SK-N-MC (cell line): Measurements from ENCODE around the gene FIS1.
"Not testable (repeated sequence)": the region's sequence is repeated elsewhere in the genome, so short reads cannot be mapped to it uniquely, and the experiment has no call there.

Experiments used
- DNase-seq: peaks from one replicate; pipeline ENCODE4 v3.0.0-alpha.2; 2011; ENCODE audit warnings: low read depth, low spot score
- H3K27ac ChIP-seq: fragments of 200-600 bp; sonication (generic); 2 replicates; pipeline ENCODE4 v1.5.1; 2016; ENCODE audit warnings: mixed run types
- H3K36me3 ChIP-seq: fragments of 200-600 bp; sonication (generic); 2 replicates; pipeline ENCODE4 v1.6.1; 2017; ENCODE audit warnings: antibody characterized with exemption, low read length, mixed read lengths; ENCODE audit not compliant: insufficient read depth
- H3K4me3 ChIP-seq: fragments of 200-600 bp; sonication (generic); 2 replicates; pipeline ENCODE4 v1.5.1; 2016
- H3K9ac ChIP-seq: fragments of 200-600 bp; sonication (generic); 2 replicates; pipeline ENCODE4 v1.8.0; 2017; ENCODE audit warnings: mixed run types, mixed read lengths; ENCODE audit not compliant: insufficient read length
- H3K9me3 ChIP-seq: fragments of 200-600 bp; sonication (generic); 2 replicates; pipeline ENCODE4 v1.6.1; 2017; ENCODE audit warnings: low read depth, mild to moderate bottlenecking, antibody characterized with exemption, low read length, moderate library complexity, mixed read lengths
- EZH2 ChIP-seq: fragments of 200-600 bp; sonication (generic); IDR thresholded peaks from one replicate; pipeline ENCODE4 v1.6.1; 2017; ENCODE audit warnings: antibody characterized with exemption
- FOXP2 ChIP-seq: optimal IDR thresholded peaks from 2 replicates; pipeline ENCODE3; 2011; ENCODE audit warnings: mild to moderate bottlenecking, moderate library complexity; ENCODE audit not compliant: insufficient read depth; ENCODE audit errors: extremely low read length, control extremely low read depth
- POLR2AphosphoS5 ChIP-seq: IDR thresholded peaks from 2 replicates; pipeline ENCODE4 v1.6.1; 2012; ENCODE audit warnings: mild to moderate bottlenecking, low read depth, low read length, borderline replicate concordance

Gene FIS1

DNA sequence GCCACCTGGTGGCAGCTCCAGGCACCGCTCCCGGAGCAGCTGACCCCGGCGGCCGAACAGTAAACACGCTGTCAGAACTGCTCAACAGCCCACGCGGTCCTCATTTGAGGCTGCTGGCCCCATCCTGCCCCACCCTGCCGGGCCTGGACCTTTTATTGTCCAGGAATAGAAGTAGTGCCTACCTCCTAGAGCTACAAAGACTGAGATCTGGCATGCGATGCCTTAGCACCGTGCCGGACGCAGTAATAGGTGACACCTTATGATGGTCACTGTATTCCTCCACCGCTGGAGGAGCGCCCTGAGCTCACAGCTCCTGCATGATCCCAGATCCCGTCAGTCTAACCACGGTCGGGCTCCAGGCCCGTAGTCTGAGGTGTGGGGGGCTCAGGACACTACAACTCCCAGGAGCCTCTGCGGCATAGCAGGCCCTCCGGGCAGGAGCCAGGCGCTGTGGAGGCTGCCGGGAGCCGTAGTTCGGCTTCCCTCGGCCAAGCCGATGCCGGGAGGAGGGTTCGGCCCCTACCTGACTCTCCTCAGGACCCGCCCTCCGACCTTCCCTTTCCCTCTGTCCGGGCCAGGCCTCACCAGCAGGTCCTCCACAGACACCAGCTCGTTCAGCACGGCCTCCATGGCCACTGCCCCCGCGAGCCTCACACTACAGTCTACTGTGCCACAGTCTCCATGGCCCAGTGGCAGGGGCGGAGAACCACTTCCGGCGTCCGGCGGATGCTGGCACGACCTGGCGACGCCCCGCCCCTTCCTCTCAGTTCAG, at the start of gene FIS1:
FIS1 (minus strand) TSS at position 707 of the 772 bp plus-strand sequence; CDS start at position 630, 77 bp downstream.
- peak within 1 kb of the TSS; percentile 92 for H3K9ac ChIP-seq
- peak; percentile 26 for DNase-seq
- no peak for TF ChIP-seq EZH2
- TF ChIP-seq FOXP2 = peak; percentile 90
- peak; percentile 89; the same call in 1 of the 2 replicates for TF ChIP-seq POLR2AphosphoS5
- H3K4me3 ChIP-seq = peak within 1 kb of the TSS; percentile 97
- no peaks in the 10 kb centered on the region for H3K9me3 ChIP-seq
- no peaks in the 10 kb centered on the region; the same call in 1 of the 2 replicates for H3K36me3 ChIP-seq
- peak within 1 kb of the TSS; percentile 32; the same call in 1 of the 2 replicates for H3K27ac ChIP-seq

DNA sequence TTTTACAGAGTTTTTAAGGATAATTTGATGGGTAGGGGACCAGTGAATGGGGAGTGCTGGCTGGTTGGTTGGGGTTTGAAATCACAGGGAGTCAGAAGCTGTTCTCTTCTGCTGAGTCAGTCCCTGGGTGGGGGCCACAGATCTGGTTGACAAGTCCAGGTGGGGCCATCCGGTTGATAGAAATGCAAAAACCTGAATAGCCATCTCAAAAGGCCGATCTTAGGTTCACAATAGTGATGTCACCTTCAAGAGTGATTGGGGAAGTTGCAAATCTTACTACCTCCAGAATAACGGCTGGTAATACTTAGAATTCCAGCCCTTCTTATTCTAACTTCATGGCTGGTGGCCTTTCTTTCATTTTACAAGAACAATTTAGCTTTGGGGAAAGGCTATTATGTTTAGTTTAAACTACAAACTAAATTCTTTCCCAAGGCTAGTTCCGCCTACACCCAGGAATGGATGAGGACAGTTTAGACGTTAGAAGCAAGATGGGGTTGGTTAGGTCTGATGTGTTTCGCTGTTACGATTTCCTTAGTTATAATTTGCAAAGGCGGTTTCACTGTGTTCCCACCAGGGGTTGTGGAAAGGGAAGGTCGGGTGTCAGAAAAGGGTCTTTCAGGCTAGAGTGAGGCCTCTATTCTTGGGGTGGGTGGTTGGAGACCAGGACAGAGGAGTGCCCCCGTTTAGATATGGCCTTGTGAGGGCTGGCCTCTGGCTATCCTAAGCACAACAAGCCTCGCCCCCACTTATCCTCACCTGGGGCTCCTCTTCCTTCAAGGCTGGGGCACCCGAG, 49.4 kb upstream of the FIS1 start:
- Histone ChIP-seq H3K4me3 (no peak overlapping the region), H3K36me3 (no peaks in the 10 kb centered on the region), H3K9ac (no peak overlapping the region), H3K9me3 (no peaks in the 10 kb centered on the region), H3K27ac (no peak overlapping the region)
- no peak for DNase-seq
- TF ChIP-seq POLR2AphosphoS5 (no peak), EZH2 (no peak), FOXP2 (no peak)

DNA sequence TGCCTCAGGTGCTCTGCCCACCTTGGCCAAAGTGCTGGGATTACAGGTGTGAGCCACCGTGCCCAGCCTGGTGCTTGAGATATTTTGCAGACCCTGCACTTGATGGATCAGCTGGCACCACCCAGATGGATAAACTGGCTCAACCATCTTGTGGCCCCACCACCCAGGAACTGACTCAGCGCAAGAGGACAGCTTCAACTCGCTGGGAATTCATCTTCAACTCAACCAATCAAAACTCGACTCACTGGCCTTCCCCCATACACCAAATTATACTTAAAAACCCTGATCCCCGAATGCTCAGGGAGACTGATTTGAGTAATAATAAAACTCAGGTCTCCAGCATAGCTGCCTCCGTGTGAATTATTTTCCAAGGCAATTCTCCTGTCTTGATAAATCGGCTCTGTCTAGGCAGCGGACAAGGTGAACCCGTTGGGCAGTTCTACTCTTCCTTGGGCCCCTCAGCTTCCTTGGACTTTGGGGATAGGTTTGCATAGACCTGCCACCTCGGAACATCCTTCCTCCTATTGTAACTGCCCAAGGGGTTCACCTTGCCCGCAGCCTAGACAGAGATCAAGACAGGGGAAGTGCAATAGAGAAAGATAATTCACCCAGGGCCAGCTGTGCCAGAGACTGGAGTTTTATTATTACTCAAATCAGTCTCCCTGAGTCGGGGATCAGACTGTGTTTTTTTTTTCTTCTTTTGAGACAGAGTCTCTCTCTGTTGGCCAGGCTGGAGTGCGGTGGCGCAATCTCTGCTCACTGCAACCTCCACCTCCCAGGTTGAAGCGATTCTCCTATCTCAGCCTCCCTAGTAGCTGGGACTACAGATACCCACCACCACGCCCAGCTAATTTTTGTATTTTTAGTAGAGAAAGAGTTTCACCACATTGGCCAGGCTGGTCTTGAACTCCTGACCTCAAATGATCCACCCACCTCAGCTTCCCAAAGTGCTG, 48.5 kb upstream of the FIS1 start:
- not testable (repeated sequence) for DNase-seq, H3K27ac ChIP-seq, H3K9me3 ChIP-seq, H3K4me3 ChIP-seq, H3K9ac ChIP-seq, H3K36me3 ChIP-seq

DNA sequence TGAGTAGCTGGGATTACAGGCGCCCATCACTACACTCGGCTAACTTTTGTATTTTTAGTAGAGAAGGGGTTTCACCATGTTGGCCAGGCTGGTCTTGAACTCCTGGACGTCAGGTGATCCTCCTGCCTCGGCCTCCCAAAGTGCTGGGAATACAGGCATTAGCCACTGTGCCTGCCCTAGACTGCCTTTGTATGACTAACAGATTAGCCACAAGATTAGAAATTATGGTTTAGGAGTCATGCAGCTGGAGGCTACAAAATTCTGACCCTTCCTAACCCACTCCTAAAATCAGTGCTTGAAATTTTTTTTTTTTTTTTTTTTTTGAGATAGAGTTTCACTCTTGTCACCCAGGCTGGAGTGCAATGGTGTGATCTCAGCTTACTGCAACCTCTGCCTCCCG, 47.7 kb upstream of the FIS1 start:
- H3K4me3 ChIP-seq, DNase-seq, H3K9ac ChIP-seq, H3K27ac ChIP-seq, H3K36me3 ChIP-seq, H3K9me3 ChIP-seq: not testable (repeated sequence)

DNA sequence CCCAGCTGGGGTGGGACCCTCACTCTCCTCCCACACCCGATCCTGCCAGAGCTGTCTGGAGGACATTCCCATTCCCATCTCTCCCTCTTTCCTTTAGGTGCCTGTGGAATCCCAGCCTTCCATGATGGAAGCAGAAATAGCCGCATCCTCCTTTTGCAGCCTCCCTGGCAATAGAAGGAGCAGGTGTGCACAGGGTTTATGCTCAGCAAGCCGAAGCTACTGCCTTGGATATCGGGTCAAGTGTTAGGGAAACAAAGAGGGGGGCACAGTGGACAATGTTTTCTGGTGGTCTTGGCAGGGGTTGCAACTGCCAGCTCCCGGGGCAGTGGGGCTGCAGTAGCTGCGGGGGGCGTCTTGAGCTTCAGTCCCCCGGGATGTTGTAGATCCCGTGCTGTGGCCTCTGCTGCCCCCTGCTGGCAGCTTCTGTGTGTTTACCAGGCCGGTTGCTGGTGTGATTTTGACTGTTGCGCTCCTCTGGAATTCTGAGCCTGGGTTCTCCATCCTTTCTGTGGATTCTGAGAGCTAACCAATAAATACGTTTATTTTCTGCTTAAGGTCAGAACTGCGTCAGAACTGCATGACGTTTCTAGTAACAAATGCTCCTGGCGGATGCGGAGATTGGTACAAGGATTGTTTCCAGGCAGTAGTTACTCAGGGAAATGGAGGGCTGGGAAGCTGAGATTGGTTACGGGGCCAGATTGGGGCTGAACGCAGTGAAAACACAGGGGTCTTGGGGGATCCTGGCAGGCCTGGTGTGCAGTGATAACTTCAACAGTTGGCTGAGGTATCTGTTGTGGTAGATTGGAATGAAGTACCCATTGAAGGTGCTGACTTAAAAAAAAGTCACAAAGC, 45.5 kb upstream of the FIS1 start:
- not testable (repeated sequence) for H3K27ac ChIP-seq, H3K4me3 ChIP-seq

DNA sequence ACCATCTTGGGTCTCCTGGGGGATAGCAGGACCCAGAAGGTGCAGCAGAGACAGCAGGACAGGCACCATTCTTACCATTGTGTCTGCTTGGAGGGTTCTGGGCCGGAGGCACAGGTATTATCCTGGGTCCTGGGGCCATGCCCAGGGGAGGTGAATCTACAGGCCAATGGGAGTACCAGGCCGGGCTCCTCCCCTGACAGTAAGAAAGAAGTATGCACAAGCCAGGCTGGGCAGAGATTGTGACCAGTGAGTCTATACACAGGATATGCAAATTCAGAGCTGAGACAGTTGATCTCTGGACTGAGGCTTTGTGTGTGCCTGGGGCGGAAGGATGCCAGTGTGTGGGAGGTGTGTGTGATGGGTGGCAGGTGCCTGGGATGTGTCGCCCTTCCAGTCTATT, 44.8 kb upstream of the FIS1 start:
- not testable (repeated sequence) for DNase-seq, H3K36me3 ChIP-seq, H3K4me3 ChIP-seq, H3K27ac ChIP-seq, H3K9ac ChIP-seq, H3K9me3 ChIP-seq

More for the DNA sequence above, 45.5 kb upstream of the FIS1 start:
- not testable (repeated sequence) for H3K9me3 ChIP-seq, DNase-seq, H3K36me3 ChIP-seq, H3K9ac ChIP-seq

DNA sequence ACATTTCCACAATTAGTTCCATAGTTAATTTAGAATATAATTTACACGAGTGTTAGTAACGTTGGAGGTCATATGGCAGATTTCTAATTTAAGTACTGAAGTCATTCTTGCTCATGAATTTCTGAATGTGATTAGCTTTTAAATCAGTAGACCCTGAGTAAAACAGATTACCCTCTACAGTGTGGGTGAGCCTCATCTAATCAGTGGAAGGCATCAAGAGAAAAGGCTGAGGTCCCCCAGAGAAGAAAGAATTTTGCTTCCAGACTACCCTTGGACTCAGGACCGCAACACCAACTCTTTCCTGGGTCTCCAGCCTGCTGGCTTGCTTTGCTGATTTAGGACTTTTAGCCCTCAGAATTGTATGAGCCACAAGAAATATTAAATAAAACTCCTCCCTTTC, 43.6 kb upstream of the FIS1 start:
- H3K9ac ChIP-seq = no peak overlapping the region
- no peak for DNase-seq
- H3K9me3 ChIP-seq = no peaks in the 10 kb centered on the region
- TF ChIP-seq POLR2AphosphoS5 (no peak), FOXP2 (no peak), EZH2 (no peak)
- H3K4me3 ChIP-seq = no peak overlapping the region
- no peaks in the 10 kb centered on the region for H3K36me3 ChIP-seq
- no peak overlapping the region for H3K27ac ChIP-seq

DNA sequence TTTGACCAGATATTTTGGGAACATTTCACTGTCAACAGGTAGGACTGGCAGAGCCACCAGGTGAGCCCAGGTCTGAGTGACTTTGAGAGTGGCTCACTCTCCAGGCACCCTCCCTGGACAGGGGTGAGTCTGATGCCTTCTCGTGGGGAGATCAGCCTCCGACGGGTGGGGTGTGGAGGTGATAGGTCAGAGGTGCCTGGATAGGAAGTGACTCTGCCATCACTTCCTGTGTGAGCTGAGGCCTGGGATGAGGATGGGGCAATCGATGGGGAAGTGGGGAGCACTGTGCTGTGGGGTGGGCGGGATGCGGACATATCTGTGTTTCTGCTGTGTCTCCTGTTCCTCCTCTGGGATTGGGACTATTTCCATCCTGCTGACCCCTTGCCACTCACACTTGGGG, 42.2 kb upstream of the FIS1 start:
- H3K36me3 ChIP-seq = no peaks in the 10 kb centered on the region
- H3K27ac ChIP-seq = no peak overlapping the region
- H3K4me3 ChIP-seq = no peak overlapping the region
- no peak for DNase-seq
- H3K9me3 ChIP-seq = no peaks in the 10 kb centered on the region
- H3K9ac ChIP-seq = no peak overlapping the region
- no peak for TF ChIP-seq FOXP2
- TF ChIP-seq EZH2 = no peak
- no peak for TF ChIP-seq POLR2AphosphoS5

DNA sequence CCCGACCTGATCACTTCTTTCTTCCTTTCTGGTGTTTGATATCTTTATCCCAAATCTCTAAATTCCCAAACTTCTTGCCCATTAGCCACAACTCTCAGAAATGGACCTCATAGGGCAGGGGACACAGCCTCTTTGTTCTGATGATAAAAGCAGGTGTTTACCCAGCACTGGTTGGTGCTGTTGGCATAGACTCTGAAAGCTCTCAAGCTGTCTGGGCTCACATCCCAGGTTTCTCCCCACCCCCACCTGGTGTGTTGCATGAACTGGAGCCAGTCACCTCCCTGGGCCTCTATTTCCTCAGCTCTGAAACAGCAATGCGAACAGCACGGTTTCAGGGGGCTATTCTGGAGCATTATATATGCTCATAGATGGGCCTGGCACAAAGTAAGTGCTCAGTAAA, 41.0 kb upstream of the FIS1 start:
- H3K9ac ChIP-seq, H3K4me3 ChIP-seq, DNase-seq, H3K36me3 ChIP-seq, H3K27ac ChIP-seq, H3K9me3 ChIP-seq: not testable (repeated sequence)
